Stimulated activated CD4-positive, alpha-beta T cell treated with anti-CD3 and anti-CD28 coated beads, Interleukin-15, amount 100 ng/mL, for 1 hour (primary cell): ENCODE results near the gene KLHDC4.

Source experiments
- DNase-seq, 2 donors: peaks; one replicate each; pipeline ENCODE4 v3.0.0-alpha.2; 2020; ENCODE audit warnings: low read depth in 1 of 2, low spot score in 1 of 2

The KLHDC4 gene

DNA sequence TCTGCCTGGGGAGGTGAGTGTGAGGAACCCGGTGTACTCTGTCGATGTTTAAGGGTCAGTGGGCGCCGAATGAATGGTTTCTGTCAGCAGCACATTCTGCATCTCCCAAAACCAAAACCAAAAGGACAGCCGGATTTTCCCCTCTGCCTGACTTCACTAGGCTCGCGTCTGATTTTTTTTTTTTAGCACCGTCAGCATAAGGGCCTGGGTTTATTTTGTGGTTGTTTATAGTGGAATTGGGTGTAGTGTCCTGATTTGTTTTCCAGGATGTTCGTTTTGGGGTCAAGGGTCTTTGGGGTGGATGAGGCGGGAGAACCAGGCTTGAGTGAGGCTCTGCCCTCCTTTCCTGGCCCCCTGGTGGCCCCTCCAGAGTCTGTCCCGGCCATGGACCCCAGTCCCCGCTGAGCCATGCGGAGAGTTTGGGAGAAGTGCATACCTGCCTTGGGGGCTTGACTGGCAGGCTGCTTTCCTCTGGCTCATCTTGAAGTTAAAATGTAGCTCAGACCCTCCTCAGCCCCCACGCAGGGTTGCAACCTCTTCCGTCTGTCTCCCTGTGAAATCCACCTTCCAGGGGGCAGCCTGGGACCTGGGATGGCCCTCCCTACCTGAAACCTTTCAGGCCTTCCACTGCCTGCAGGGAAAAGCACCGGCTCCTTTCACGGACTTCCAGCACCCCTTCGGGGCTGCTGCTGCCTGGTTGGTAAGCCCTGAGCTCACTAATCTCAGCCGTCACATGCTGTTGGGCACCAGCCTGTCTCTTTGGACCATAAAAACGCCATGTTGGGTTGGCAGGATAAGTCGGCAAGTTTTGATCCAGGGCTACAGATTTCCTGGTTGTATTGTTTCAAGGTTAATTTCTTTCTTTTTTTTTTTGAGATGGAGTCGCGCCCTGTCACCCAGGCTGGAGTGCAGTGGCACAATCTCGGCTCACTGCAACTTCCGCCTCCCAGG lies 103.3 kb downstream of the KLHDC4 start:
- no peak for DNase-seq

DNA sequence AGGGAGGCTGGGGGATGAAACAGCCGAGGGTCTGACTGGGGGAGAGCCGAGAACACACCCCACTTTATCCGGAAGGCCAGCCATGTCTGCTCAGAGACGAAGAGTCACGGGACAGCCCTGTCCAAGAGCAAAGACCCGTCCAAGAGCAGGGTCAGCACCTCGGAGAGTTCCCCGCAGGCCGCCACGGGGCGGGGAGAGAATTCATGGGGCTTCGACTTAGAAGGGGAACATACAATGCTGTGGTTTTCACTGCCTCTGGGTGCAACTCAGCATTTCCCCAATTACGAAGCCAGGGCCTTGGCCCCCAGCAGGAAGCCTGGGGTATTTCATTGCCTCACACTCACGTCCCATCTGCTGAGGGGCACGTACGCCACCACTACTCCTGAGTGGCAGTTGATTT lies 104.2 kb downstream of the KLHDC4 start:
- DNase-seq = no peak

DNA sequence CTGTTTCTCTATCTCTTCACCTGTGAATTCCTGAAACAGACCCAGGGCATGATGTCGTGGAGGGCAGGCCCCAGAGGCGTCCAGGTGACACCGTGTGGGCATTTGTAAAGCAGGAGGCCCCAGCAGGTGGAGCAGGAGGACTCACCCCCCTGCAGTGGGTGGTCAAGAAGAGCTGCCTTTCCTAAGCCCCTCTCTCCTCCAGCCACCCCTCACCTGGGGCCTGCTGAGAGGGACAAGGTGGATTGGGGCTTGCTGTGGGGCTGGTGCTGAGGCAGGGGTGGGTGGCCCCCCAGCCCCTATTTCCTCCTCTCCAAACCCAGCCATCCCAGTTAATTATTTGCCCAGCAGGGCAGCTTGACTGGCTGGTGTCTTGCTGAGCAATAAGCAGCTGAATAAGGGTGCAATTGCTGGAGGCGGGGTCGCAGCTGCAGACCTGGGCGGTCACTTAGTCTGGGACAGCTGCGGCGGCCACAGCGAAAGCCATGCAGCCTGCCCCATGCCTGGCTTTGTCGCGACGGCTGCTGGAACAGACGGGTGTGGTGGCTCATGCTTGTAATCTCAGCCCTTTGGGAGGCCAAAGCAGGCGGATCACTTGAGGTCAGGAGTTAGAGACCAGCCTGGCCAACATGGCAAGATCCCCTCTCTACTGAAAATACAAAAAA lies 107.1 kb downstream of the KLHDC4 start:
- no peak for DNase-seq
